Activated naive CD4-positive, alpha-beta T cell treated with anti-CD3 and anti-CD28 coated beads, Interleukin-2, amount 50 U/mL, for 16 hours (primary cell): ENCODE measurements around the gene STRIP2.
"Not testable (repeated sequence)": the region's sequence is repeated elsewhere in the genome, so short reads cannot be mapped to it uniquely, and the experiment has no call there.

Source experiments
- DNase-seq: peaks from one replicate; pipeline ENCODE4 v3.0.0-alpha.2; 2020

Gene STRIP2

DNA sequence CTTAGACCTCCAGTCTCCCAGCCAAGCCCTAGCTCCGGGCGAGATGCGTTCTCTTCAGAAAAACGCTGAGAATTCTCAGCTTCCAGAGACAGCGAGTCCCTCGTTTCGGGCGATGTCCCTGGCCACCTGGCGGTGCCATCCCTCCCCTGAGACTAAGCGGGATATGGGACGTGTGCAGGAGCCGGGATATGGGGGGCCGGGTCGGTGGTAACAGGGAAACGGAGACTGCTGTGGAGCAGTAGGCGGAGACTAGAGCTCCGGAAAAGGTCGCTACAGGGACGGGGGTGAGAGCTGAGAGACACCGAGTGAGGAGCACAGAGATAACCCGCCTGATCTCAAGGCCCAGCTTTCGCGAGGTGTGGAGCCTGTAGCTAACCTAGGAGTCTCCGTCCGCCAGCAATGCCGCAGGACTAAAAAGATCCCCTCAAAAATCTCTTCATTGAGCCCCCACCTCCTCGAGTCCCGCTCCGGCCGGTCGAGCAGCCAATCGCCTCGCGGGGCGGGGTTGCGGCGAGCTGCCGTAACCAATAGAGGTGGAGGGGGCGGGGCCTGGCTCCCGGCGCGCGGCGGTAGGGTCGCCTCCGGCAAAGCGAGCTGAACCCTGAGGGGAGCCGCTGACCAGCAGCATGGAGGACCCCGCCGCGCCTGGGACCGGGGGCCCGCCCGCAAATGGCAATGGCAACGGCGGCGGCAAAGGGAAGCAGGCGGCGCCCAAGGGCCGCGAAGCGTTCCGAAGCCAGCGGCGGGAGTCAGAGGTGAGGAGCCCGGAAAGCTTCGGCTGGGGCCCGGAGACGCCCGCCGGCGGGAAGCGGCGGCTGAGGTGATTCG, at the start of gene STRIP2:
Gene STRIP2, plus strand, starts transcription at position 586 of the 828 bp plus-strand sequence. Its CDS starts 41 bp downstream, at position 627.
- DNase-seq, result peak; percentile 95

- no peak for DNase-seq
Observed at GRCh38 chr7:129385116-129385515, 49.1 kb upstream of the STRIP2 start.

DNA sequence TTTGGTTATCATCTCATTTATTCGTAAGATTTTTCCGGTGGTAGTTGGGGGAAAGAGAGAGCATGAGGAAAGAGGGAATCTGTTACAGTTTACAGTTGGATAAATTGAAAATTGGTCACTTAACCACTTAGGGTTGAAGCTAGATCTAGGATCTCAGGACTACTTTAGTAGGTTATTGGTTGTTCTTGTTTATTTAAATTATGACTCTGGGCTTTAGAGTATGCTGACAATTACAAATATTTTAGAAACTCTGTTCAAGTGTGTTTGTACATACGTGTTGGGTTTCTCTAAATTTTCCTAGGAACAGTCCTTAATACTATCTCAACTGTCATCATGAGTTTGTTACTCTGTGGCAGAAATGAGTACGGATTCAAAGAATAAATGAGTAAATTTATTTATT, 48.6 kb upstream of the STRIP2 start:
- DNase-seq, result no peak

DNA sequence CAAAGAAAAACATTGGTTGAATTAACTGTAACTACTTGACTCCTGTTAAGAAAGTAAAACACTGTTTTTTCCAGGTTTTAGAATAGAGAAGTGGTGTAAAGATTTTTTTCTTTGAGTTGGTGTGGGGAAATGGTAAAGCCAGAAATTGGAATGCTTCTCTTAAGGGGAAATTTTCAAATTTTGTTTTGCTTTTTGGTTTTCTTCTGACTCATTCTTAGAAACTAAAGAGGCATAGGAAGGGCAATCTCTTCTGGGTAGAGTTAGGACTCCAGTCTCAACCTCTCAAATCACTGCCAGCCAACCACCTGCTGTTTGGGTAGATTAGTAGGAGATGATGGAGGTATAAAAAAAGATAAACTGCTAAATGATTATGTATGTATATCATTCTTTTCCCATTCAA, 47.7 kb upstream of the STRIP2 start:
- DNase-seq, result no peak

DNA sequence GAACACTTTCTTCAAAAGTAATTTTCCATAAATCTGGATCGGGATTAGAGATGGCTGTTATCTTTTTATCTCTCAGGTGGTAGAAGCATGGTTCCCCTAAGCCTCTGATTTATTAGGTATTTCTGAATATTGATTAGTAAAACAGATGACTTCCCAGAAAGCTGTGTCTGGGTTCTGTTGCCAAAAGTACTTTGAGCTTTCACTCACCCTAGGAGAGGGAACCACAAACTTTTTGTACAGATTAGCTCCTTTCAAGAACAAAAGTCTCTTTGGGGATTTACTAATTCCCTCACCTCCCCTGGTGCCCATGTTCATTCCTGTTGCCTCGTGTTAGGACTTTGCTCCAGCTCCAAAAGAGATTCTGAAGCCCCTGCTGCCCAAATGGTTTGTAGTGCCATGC, 46.7 kb upstream of the STRIP2 start:
- DNase-seq, result no peak

DNA sequence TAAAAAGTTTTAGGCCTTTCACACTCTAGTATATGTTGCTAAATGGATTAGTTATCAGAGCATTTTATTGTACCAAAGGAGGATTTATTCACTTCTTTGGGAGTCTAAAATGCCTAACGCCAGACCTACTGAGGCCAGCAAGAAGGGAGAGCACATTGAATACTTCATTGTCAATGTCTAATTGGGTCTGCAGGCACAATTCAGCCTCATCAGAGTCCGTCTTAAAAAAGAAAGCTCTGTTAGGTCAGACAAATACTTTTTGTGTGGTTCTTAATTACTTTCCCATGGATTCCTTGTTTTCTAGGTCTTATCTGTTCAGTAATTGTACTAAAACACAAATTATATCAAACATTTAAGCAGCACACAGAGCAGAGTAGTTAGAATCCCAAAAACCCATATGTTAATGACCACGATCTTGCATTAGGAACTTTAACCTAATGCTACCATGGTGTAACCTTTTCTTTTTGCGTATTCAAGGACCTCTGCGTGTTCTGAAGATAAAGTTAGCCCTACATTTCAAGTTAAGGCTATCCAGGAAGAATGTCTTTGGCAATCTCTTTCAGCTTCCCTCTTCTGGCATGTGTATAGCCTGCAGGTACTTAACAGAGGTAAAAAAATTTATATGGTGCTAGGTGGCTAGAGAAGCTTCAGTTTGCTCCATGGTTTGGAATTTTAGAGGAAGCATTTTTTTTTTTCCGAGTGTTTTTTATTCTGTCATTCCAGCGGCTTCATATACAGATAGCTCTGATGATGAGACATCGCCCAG, 45.7 kb upstream of the STRIP2 start:
- DNase-seq, result no peak

GRCh38 chr7:129389829-129390228, 44.4 kb upstream of the STRIP2 start:
- DNase-seq, result no peak

DNA sequence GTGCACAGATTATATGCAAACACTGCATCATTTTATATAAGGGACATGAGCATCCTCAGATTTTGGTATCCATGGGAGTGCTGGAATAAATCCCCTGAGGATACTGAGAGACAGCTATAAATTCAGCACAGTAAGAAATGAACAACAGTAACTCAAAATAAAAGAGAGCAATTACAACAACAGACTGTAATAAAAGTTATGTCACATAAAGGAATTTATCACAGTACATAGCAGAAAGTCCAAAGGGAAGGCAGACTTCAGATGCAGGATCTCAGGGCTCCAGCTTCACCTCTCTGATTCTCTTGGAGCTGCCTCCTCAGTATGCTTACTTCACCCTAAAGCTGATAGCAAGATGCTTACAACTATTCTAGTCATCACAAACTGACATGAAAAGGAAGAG, 43.9 kb upstream of the STRIP2 start:
- no peak for DNase-seq

DNA sequence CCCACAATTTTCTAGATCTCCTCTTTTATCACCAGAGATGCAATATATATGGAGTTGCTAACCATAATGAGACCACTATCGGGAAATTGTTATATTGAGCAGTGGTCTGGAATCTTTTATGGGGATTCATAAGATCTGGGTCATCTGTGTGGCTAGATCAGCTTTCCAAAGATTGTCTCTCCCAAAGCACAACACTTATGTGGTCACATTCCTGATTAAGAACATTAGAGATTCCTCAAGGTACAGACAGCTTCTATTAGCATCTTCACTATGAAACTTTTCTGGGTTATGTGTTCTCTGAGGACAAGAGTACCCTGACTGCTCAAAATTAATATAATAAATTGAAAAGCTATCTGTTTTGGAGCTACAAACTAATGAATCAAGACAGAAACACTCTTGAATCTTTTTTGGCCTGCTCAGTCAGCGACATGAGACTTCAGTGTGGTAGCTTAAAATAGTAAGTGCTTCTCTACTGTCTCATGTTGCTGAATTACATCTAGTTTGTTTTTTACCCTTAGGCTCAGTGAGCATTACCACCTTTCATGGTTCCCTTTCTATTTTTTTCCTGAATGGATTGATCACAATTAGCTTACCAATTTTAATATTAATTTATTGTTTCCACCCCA, 42.6 kb upstream of the STRIP2 start:
- no peak for DNase-seq

- no peak for DNase-seq
Observed at GRCh38 chr7:129393255-129393654, 41.0 kb upstream of the STRIP2 start.

DNA sequence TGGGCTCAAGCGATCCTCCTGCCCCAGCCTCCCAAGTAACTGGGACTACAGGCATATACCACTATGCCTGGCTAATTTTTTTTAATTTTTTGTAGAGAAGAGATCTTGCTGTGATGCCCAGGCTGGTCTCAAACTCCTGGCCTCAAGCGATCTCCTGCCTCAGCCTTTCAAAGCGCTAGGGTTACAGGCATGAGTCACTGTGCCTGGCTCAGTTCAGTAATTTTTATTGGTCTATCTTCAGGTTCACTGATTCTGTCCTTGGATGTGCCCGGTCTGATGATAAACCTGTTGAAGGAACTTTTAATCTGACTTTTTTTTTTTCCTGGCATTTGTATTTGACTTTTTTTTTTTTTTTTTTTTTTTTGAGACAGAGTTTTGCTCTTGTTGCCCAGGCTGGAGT, 40.1 kb upstream of the STRIP2 start:
- no peak for DNase-seq

DNA sequence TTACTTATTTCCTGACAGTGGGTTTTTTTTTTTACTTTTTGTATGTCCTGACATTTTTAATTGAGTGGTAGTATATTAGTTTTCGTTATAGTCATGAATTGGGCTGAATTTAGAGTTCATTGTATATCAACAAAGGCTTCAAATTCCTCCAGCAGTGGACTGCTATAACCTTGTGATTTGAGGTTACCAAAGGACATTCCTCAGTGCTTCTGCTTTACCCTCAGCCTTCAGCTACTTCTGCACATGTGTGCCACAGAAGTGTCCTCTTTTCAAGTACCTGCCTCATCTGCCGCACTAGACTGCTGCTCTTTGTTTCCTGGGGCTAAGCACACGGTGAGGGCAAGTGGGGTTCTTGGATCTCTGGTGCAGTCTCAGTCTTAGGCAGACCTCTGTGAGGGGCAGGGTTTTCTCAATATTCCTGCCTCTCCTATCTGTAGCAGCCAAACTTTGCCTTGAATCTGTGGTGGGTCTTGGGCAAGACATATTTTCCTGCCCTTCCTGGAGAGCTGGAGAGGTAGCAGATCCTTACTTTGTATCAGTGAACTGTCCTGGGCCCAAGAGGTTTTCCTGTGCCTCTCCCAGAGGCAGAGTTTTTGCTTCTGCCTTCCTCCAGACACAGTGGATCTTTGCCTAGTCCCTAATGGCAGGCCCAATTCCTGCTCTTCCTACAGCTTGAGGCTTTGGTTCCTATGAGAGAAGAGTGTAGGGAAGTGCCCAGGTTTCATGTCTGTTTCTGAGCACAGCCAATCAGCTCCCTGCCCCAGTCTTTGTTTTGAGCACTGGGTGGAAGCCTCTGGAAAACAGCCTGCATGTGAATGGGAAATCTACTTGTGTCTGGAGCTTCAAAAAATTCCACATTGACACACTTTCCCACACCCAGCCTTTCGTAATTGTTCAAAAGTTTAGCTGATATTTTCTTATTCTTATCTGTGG, 39.0 kb upstream of the STRIP2 start:
- no peak for DNase-seq

DNA sequence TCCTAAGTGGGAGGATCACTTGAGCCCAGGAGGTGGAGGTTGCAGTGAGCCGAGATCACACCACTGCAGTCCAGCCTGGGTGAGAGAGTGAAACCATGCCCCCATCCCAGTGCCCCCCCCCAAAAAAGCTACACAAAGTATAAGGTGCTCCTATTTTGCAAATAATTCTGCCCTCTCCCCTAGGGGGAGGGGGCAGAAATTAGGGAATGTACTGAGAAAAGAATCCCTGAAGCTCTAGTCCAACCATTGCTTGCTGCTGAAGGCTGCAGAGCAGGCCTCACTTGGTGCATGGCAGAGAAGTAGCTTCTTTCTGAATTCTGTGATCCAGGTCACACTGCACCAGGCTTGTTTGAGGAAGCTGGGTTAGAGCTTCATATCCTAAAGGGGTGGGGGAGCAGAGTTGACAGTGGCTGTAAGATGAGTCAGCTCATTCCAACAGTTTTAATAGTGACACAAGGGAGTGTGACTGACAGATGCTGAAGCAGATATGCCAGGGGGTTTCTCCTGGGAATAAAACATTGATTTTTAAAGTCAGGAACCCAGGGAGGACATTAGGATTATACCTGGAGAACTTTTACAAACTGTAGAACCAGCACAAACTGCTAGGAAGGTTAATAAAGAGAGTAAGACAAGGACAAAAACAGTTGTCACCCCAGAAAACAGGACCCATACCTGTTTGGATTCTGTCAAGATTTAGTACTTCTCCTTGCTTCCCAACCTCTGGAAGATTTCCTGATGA, 32.8 kb upstream of the STRIP2 start:
- DNase-seq, result no peak

DNA sequence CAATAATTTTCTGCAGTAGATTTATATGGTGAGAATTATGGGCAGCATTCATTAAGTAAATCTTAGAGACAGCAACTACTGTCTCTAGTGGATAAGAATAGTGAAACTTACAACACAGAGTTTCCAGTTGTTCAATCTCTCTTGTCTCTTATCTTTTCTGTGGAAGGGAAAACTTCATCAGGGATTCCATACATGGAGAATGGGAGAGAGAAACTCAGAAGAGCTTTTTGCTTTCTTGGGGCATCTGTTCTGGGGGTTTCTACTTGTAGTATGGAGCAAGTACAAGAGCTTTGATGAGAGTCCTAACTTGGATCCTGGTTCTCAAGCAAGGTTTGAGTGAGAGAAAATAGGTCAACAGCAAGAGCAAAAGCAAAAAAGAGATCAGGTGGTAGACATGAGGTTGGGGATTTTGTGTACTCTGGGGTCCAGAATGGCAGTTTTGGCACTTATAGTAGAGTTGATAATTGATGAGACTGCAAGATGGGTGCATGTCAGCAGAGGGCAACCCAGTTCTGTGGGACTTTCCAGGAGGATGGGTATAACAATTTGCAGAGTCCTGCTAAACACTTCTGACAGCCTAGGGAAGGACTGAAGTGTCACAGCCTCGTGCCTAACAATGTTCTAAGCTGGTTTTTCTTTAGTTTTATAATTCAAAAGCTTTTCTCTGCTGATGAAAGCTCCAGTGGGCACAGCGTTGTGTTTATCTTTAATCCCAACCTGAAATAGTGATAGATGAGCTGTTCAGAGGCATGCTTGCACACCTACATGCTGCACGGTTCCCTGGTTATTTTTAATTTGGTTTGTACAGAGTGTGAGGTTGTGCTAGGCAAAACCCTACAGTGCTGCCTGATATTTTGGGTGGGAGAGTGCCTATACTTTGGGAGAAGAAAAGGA, 32.0 kb upstream of the STRIP2 start:
- DNase-seq, result peak; percentile 16

DNA sequence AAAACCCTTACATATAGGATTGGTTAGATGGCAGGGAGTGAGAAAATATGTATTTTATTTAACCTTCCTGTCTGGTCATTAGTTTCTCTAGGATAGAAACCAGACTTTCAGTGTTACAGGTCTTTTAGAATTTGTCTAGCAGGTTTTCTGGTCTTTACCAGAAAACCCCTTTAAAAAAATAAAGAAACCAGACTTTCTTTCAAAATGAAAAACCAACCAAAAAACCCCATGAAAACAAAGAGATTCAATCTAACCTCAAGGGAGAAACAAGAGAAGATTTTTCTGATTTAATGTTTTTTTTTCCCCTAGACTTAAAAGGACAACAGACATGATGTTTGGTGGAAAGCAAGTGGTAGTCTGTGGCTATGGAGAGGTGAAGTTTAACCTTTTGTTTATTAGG, 28.7 kb upstream of the STRIP2 start:
- DNase-seq, result no peak

DNA sequence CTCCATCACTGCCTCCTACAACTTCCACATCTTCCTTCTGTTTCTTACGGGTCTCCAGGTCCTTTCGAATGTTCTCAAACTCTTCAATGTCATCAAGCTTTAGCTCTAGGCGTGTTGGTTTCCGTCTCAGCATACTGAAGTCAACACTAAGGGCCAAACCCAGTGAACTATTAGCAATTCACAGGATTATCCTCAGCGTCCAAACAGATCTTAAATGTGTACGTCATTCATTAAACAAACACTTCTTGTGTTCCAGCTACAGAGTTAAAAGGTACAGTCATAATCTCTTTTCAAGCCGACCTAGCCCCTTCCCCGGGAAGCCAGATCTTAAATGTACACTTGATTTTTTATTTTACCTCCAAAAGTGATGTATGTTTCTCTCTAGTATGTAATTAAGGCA, 24.0 kb upstream of the STRIP2 start:
- DNase-seq, result not testable (repeated sequence)

DNA sequence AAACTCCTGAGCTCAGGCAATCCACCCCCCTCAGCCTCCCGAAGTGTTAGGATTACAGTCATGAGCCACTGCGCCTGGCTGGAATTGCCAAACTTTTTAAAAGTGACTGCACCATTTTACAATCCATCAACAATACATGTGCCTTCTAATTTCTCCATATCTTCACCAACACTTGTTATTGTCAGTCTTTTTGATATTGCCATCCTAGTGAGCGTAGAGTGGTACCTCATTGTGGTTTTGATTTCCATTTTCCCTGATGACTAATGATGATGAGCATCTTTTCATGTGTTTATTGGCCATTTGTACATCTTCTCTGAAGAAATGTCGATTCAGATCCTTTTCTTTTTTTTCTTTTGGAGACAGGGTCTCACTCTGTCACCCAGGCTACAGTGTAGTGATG, 21.7 kb upstream of the STRIP2 start:
- no peak for DNase-seq

GRCh38 chr7:129417073-129417472, 17.2 kb upstream of the STRIP2 start:
- DNase-seq, result no peak

GRCh38 chr7:129421717-129422250, 12.4 kb upstream of the STRIP2 start:
- no peak for DNase-seq

DNA sequence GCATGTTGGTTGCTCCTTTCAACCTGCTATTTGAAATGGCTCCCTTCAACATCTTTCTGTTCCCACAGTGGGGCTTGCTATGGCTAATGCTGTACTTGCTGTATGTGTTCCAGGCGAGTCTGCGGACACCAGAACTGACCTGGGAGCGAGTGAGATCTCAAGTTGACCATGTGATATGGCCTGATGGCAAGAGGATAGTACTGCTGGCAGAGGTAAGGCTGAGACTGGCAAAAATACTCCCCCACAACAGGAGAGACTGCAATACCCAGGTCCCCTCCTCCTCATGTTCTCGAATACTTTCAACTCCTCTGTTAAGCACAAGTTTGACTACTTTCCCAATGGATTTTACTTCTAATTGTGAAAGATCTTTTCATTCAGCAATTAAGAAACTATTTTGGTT, 11.5 kb upstream of the STRIP2 start:
- no peak for DNase-seq
